Tibial nerve (tissue), 4 donors: ENCODE results near the gene CCL25.

ENCODE experiments used
- EP300 ChIP-seq, 2 donors: sonication (generic); formaldehyde crosslinking; IDR thresholded peaks; one replicate each; pipeline ENCODE4 v1.6.1; 2017; ENCODE audit warnings: antibody characterized with exemption in 2 of 2, mild to moderate bottlenecking in 1 of 2
- POLR2A ChIP-seq, 2 donors: fragments of 450-650 bp; IDR thresholded peaks; one replicate each; pipeline ENCODE4 v1.6.1; 2017; ENCODE audit warnings: antibody characterized with exemption in 2 of 2, mild to moderate bottlenecking in 2 of 2, moderate library complexity in 2 of 2
- TF ChIP-seq, protein P1 (sequence below), 5 experiments: fragments of 200-600 bp in 3 of 5; fragments of 450-650 bp in 2 of 5; sonication (generic) in 3 of 5; IDR thresholded peaks; one replicate each; pipeline ENCODE4 v1.5.1; 2016 to 2019; ENCODE audit warnings: antibody characterized with exemption in 5 of 5, mild to moderate bottlenecking in 3 of 5, moderate library complexity in 2 of 5

DNA sequence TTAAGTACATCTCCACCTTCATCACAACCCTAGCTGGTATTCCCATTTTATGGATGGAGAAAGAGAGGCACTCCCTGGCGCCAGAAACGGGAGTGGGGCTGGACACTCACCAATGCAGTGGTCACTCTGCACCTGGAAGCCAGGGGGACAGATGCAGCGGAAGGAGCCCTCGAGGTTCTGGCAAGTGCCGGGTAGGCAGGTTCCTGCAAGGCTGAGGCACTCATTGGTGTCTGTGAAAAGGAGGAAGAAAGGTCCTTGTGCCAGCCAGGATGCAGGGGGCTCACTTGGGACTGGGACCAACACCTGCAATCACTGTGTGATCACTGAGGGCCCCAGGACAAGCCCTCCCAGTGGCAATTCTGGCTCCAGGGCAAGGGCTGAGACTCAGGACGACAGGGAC lies 41.8 kb downstream of the CCL25 start:
- TF ChIP-seq, protein P1, sequence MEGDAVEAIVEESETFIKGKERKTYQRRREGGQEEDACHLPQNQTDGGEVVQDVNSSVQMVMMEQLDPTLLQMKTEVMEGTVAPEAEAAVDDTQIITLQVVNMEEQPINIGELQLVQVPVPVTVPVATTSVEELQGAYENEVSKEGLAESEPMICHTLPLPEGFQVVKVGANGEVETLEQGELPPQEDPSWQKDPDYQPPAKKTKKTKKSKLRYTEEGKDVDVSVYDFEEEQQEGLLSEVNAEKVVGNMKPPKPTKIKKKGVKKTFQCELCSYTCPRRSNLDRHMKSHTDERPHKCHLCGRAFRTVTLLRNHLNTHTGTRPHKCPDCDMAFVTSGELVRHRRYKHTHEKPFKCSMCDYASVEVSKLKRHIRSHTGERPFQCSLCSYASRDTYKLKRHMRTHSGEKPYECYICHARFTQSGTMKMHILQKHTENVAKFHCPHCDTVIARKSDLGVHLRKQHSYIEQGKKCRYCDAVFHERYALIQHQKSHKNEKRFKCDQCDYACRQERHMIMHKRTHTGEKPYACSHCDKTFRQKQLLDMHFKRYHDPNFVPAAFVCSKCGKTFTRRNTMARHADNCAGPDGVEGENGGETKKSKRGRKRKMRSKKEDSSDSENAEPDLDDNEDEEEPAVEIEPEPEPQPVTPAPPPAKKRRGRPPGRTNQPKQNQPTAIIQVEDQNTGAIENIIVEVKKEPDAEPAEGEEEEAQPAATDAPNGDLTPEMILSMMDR (IDR thresholded peaks at IDR 0.05): no peak
- TF ChIP-seq EP300 (IDR thresholded peaks at IDR 0.05) (no peak), POLR2A (IDR thresholded peaks at IDR 0.05) (no peak)
